ENCODE measurements around the gene PROCR.
"Not testable (repeated sequence)": the region's sequence is repeated elsewhere in the genome, so short reads cannot be mapped to it uniquely, and the experiment has no call there.

PROCR gene

GRCh38 chr20:35171753-35172433 is at the start of gene PROCR:
TSS of gene PROCR (plus strand) at chr20:35172072. CDS start at chr20:35172155, 83 bp downstream.
- DNase-seq = no peak

- DNase-seq = no peak
Measured at GRCh38 chr20:35122756-35123405, 49.0 kb upstream of the PROCR start.

GRCh38 chr20:35125753-35126152 is 46.1 kb upstream of the PROCR start:
- no peak for DNase-seq

GRCh38 chr20:35129647-35130069 is 42.2 kb upstream of the PROCR start:
- DNase-seq = no peak

- no peak for DNase-seq
Measured at GRCh38 chr20:35131934-35132333, 39.9 kb upstream of the PROCR start.

- DNase-seq = no peak
Measured at GRCh38 chr20:35133031-35133430, 38.8 kb upstream of the PROCR start.

GRCh38 chr20:35133735-35134134 is 38.1 kb upstream of the PROCR start:
- no peak for DNase-seq

- no peak for DNase-seq
Measured at GRCh38 chr20:35134472-35134871, 37.4 kb upstream of the PROCR start.

GRCh38 chr20:35134880-35135279 is 37.0 kb upstream of the PROCR start:
- DNase-seq = no peak

- no peak for DNase-seq
Measured at GRCh38 chr20:35135867-35136586, 35.8 kb upstream of the PROCR start.

- DNase-seq = no peak
Measured at GRCh38 chr20:35144694-35145093, 27.2 kb upstream of the PROCR start.

- DNase-seq = peak; percentile 86
Measured at GRCh38 chr20:35145141-35145564, 26.7 kb upstream of the PROCR start.

- DNase-seq = no peak
Measured at GRCh38 chr20:35146299-35146919, 25.5 kb upstream of the PROCR start.

GRCh38 chr20:35146920-35147574 is 24.8 kb upstream of the PROCR start, which contains the start of gene EDEM2:
TSS of gene EDEM2 (minus strand) at chr20:35147336. CDS start at chr20:35147258, 78 bp downstream.
- peak; percentile 77 for DNase-seq

- peak; percentile 50 for DNase-seq
Measured at GRCh38 chr20:35147575-35148071, 24.2 kb upstream of the PROCR start.

- DNase-seq = no peak
Measured at GRCh38 chr20:35150846-35151579, 20.9 kb upstream of the PROCR start.

- no peak for DNase-seq
Measured at GRCh38 chr20:35151736-35152135, 20.1 kb upstream of the PROCR start.

- no peak for DNase-seq
Measured at GRCh38 chr20:35155936-35156335, 15.9 kb upstream of the PROCR start.

- no peak for DNase-seq
Measured at GRCh38 chr20:35156978-35157377, 14.9 kb upstream of the PROCR start.

- DNase-seq = not testable (repeated sequence)
Measured at GRCh38 chr20:35160341-35160740, 11.5 kb upstream of the PROCR start.

- DNase-seq = not testable (repeated sequence)
Measured at GRCh38 chr20:35164531-35164930, 7.3 kb upstream of the PROCR start.
